Measurements from ENCODE around the gene COMP. TPM values are rescaled to one million over a fixed set of nuclear protein-coding genes. Genes with fewer than 3 reads are reported as not detected.

COMP gene
- total RNA-seq, 1 experiment from 2014 or later: 0.04 TPM

GRCh38 chr19:18773682-18774081 is 17.4 kb downstream of the COMP start:
- H3K27me3 ChIP-seq (ENCODE audit: low read length): no peaks in the 10 kb centered on the region
- H3K9me2 ChIP-seq (replicated peaks; ENCODE audit: low read length): no peaks in the 10 kb centered on the region
- no peak overlapping the region for H3K4me2 ChIP-seq (ENCODE audit: low read length)
- no peak overlapping the region for H2AFZ ChIP-seq (ENCODE audit: low read length)
- H3K4me1 ChIP-seq (ENCODE audit: insufficient read depth, low read length): peaks cover 15% of the 10 kb centered on the region
- ChIA-PET POLR2A (ENCODE audit: unreplicated experiment) (no interaction called here), CTCF (interaction anchor here (1.2 kb wide), 1 partner anchor 73 kb away, joined by 4 read pairs; no protein-coding TSS in a partner anchor)
- TF ChIP-seq EZH2phosphoT487 (IDR thresholded peaks at IDR 0.05; ENCODE audit: borderline replicate concordance, low read length): no peak
- TF ChIP-seq CTCF (conservative IDR thresholded peaks at IDR 0.05; ENCODE audit: low read depth, low read length): no peak
- no peak for TF ChIP-seq EZH2 (IDR thresholded peaks at IDR 0.05; ENCODE audit: low read length, unreplicated experiment)
- H3K9ac ChIP-seq (ENCODE audit: low read length): no peak overlapping the region
- DNase-seq: no peak
- no peaks in the 10 kb centered on the region for H3K36me3 ChIP-seq (ENCODE audit: low read depth, low read length)
- no TSS peak for BruUV-seq (replicated peaks)
- no peaks in the 10 kb centered on the region for H3K79me2 ChIP-seq (ENCODE audit: low read length)
- no peak overlapping the region for H3K4me3 ChIP-seq (ENCODE audit: low read length)
- ATAC-seq: no peak
- no peaks in the 10 kb centered on the region for H4K20me1 ChIP-seq (ENCODE audit: low read length)
- no peaks in the 10 kb centered on the region for H3K9me3 ChIP-seq (ENCODE audit: low read length)
- intact Hi-C loops (cut with micrococcal nuclease): loop anchor here (1.0 to 10.0 kb wide), 2 partner anchors 74 to 169 kb away; partner anchors contain the start of gene CRLF1
- no peaks in the 10 kb centered on the region for H3F3A ChIP-seq (ENCODE audit: low read length, unreplicated experiment)
- H3K27ac ChIP-seq (ENCODE audit: low read length): no peak overlapping the region

- Histone ChIP-seq H3K27ac (ENCODE audit: low read length) (no peak overlapping the region), H3K4me1 (ENCODE audit: insufficient read depth, low read length) (peaks cover 15% of the 10 kb centered on the region), H3K9me2 (replicated peaks; ENCODE audit: low read length) (no peaks in the 10 kb centered on the region), H3K4me3 (ENCODE audit: low read length) (no peak overlapping the region), H3K36me3 (ENCODE audit: low read depth, low read length) (no peaks in the 10 kb centered on the region), H3K27me3 (ENCODE audit: low read length) (no peaks in the 10 kb centered on the region), H3K4me2 (ENCODE audit: low read length) (peak overlapping the region; percentile 46), H3K9me3 (ENCODE audit: low read length) (no peaks in the 10 kb centered on the region), H3K9ac (ENCODE audit: low read length) (no peak overlapping the region), H4K20me1 (ENCODE audit: low read length) (no peaks in the 10 kb centered on the region), H3K79me2 (ENCODE audit: low read length) (no peaks in the 10 kb centered on the region), H2AFZ (ENCODE audit: low read length) (no peak overlapping the region), H3F3A (ENCODE audit: low read length, unreplicated experiment) (no peaks in the 10 kb centered on the region)
- peak; percentile 72 for DNase-seq
- ATAC-seq: peak; percentile 44
- CTCF ChIA-PET: interaction anchor here (1.2 kb wide), 1 partner anchor 74 kb away, joined by 4 read pairs; no protein-coding TSS in a partner anchor
- TF ChIP-seq EZH2 (IDR thresholded peaks at IDR 0.05; ENCODE audit: low read length, unreplicated experiment): no peak
- TF ChIP-seq CTCF (conservative IDR thresholded peaks at IDR 0.05; ENCODE audit: low read depth, low read length): peak; percentile 44
- no peak for TF ChIP-seq EZH2phosphoT487 (IDR thresholded peaks at IDR 0.05; ENCODE audit: borderline replicate concordance, low read length)
- POLR2A ChIA-PET (ENCODE audit: unreplicated experiment): no interaction called here
- intact Hi-C loops (cut with micrococcal nuclease): loop anchor here (1.0 to 10.0 kb wide), 2 partner anchors 74 to 168 kb away; partner anchors contain the start of gene CRLF1
- BruUV-seq (replicated peaks): no TSS peak
These were observed 18.2 kb downstream of the COMP start for GRCh38 chr19:18772620-18773587.
